ENCODE results near the gene CDKL1.
"Not testable (repeated sequence)": the region's sequence is repeated elsewhere in the genome, so short reads cannot be mapped to it uniquely, and the experiment has no call there.

CDKL1 gene

GRCh38 chr14:50357753-50358395 is 38.8 kb downstream of the CDKL1 start:
- in situ Hi-C loops (cut with MboI; ENCODE audit: low sequenced_read_pairs): no loop called here

DNA sequence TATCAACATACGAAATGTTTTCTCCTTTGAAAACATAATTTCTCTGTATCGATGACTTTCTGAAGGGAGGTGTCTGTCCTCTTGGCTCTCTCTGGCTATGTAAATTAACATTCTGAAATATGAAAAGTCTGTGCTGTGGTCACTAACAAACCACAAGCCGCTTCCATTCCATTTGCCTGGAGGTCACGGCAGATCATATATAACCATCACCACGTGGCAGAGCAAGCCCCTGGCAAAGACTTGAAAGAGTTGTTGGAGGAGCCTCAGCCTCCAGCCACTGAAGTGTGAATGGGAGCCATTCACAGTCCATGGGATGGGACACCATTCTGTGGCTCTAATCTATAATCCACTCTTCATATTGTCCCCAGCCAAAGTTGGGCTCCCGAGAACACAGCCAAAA is 39.6 kb downstream of the CDKL1 start:
- in situ Hi-C loops (cut with MboI; ENCODE audit: low sequenced_read_pairs): no loop called here

- in situ Hi-C loops (cut with MboI; ENCODE audit: low sequenced_read_pairs): not testable (repeated sequence)
Measured at GRCh38 chr14:50356283-50356682, 40.4 kb downstream of the CDKL1 start.

GRCh38 chr14:50355692-50356091 is 41.0 kb downstream of the CDKL1 start:
- in situ Hi-C loops (cut with MboI; ENCODE audit: low sequenced_read_pairs): no loop called here

DNA sequence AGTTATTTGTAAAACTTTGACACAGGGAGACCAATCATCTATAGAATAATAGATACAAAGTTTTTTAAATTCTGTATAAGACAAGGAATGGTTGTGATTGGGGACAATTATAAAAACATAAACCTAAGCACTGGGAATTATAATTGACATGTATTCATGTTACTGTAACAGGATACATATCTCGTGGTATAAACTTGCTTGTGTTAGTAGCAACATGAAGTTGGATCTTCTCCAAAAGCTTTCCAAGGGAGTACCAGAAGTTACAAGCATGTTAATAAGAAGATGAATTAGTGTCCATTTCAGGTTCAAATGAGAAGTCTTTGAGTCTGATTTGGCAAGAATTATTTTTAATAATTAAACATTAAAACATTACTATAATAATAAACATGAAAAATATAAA is 42.2 kb downstream of the CDKL1 start:
- in situ Hi-C loops (cut with MboI; ENCODE audit: low sequenced_read_pairs): no loop called here

DNA sequence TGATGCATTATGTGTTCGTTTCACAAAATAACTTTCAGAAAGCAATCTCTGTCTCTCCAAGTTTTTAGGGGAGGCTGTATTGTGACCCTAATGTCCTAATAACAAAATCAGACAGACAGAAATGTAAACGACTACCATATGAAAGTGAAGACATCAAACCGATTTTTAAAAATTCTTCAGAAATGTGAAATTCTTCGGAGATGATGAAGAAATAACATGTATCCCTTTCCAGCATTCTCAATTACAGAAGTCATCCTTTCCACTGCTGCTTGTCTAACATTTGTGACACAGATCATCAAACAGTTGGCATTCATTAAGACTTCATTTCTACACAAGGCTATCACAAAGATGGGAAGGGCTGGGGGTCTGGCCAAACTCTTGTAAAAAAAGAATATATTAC is 43.6 kb downstream of the CDKL1 start:
- in situ Hi-C loops (cut with MboI; ENCODE audit: low sequenced_read_pairs): no loop called here

DNA sequence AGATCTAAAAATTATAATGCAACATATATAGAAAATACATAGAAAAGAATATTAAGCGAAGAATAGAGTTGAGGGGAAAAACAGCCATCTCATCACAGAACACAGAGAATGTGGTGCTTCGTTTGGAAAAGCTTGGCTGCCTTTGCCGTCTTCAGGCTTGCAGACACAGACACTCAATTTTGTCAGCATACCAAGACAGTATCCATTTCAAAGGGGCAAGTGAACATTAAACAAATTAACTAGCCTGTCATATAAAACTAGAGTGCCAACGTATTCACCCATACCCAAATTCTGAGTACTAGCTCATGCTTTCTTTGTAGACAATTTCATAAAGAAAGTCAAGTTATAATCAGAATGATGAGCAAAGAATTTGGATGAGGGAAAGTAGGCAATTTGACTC is 44.1 kb downstream of the CDKL1 start:
- in situ Hi-C loops (cut with MboI; ENCODE audit: low sequenced_read_pairs): no loop called here

DNA sequence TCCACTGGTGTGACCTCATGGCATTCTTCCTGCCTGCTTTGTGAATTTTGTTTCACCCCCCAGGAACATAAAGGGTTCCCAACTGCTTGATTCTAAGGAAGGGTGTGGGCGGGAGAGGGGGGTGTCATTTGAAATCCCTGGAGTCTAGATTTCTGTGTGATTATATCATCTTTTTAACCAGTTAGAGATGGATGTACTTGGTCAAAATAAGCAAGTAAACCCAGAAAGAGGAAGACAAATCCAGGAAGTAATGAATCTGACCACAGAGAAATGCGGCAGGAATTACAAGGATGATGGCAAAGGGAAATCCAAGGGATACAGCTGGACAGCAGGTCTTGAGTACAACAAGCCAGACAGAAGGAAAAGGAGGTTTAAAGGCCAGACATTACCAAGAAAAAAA is 45.7 kb downstream of the CDKL1 start:
- in situ Hi-C loops (cut with MboI; ENCODE audit: low sequenced_read_pairs): no loop called here

DNA sequence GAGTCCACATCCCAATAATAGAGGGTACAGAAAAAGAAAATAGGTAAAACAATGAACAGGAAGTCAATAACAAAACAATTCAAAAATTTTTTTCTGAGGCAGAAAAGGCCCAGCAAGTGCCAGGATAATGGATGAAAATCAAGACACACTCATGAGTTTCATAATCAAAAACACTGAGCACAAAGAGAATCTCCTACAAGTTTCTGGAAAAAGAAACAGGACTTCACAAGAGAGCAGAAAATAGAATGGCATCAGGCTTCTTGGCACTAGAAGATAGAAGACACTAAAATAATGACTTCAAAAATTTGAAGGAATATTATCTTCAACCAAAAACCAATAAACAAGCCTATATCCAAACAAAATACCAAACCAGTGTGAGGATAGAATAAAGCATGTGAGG is 47.7 kb downstream of the CDKL1 start:
- in situ Hi-C loops (cut with MboI; ENCODE audit: low sequenced_read_pairs): no loop called here

GRCh38 chr14:50347521-50347920 is 49.2 kb downstream of the CDKL1 start:
- in situ Hi-C loops (cut with MboI; ENCODE audit: low sequenced_read_pairs): no loop called here

DNA sequence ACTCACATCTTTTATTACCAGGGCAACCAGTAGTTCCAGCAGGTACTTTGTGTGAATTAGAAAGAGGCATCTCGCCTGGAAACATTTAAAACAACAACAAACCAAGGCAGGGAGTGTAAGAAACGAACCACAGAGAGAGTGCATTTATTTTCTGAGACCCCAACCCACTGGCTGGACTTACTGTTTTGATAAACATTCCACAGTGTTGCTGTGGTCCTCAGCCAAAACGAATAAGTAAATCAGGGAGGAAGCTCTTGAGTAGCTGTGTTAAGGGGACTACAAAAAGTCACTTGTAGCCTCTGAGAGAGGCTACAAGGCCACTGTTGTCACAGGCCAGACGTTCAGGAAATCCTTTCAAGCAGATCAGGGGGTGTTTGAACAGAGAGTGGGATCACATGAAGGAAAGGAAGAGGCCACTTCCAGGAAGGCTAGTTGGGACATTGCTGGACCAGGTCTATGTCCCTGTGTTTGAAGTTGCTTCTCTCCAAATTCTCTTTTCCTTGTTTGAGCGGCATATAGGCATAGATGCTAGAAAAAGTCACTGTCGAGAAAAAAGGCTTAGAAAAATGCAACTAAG is 50.7 kb downstream of the CDKL1 start:
- in situ Hi-C loops (cut with MboI; ENCODE audit: low sequenced_read_pairs): no loop called here

DNA sequence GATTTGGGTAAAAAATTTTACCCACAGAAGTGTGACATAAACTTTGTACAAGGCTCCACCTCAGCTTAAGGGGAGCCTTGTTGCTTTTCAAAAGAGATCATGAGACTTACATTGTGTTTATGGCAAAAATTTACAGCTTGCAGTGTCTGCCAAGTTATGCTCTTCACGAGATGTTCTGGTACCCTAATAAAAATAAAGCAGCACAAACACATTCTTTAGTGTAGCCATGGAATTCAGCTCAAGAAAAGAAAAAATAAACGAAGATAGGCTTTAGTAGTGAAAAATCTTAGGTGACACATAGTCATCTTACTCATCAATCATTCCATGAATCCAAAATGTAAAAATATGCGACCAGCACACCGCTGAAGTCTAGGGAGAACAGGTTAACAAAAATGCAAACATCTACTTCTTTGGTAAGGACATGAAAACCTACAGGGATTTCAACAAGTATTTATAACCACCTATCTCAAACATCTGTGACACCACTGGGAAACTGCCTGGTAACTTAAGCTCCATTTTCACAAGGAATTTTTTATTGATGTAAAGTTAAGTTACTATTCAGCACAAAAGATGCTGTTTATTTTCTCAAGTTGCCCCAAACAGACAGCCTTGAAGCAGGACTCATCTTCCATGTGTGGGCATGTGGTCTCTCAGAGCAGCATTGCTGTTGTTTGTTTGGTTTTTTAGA is 51.7 kb downstream of the CDKL1 start:
- in situ Hi-C loops (cut with MboI; ENCODE audit: low sequenced_read_pairs): no loop called here

GRCh38 chr14:50344116-50344775 is 52.4 kb downstream of the CDKL1 start:
- in situ Hi-C loops (cut with MboI; ENCODE audit: low sequenced_read_pairs): no loop called here

DNA sequence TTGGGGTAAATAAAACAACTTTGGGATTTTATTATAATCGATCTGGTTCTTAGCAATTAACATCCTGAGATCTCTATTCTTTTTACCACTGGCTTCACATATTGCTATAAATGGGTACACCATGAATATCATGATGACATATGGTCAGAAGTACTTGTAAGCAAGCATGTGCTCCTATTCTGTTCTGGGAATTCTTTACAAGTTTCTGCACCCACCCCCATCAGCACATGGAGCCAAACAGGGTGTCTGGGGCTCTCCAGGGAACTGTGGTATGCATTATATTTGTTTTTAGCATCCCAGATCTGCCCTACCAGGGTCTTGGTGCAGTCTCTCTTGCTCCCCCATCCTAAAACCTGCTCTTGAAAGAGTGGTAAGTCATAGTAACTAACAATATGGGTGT is 53.2 kb downstream of the CDKL1 start:
- in situ Hi-C loops (cut with MboI; ENCODE audit: low sequenced_read_pairs): no loop called here

DNA sequence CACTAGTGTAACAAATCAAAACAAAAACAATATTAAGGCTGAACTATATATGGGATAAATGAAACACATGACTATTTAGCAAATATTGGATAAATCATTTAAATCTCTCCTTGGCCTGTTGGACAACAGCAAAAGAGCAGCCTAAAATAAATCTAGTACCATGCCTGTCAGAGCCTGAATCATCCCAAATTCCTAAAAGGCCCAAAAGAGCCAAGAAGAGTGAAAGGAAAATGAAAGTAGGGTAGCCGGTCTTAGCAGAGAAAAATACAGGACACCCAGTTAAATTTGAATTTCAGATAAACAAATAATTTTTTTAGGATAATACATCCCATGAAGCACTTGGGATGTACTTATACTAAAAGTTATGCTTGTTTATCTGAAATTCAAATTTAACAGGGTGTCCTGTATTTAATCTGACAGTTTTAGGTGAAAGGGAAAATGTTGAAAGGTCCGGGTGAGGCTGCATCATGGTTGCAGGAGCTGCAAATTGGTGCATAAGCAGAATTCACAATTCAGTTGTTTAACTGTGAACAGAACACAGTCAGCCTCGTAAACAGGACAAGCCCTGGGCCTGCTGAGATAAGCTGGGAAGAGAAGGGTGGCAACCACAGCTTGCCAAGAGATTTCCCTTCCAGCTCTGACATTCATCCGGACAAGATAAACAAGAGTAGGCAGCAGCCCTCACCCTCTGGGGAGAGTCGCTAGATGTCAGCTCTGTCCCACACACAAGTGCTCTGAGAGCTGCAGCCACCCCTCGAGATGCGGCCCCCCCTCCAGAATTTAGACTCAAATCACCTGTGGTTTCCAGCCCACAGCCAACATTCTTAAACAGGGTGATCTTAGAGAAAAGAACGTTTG is 54.2 kb downstream of the CDKL1 start:
- in situ Hi-C loops (cut with MboI; ENCODE audit: low sequenced_read_pairs): no loop called here

GRCh38 chr14:50340963-50341362 is 55.7 kb downstream of the CDKL1 start:
- in situ Hi-C loops (cut with MboI; ENCODE audit: low sequenced_read_pairs): no loop called here

DNA sequence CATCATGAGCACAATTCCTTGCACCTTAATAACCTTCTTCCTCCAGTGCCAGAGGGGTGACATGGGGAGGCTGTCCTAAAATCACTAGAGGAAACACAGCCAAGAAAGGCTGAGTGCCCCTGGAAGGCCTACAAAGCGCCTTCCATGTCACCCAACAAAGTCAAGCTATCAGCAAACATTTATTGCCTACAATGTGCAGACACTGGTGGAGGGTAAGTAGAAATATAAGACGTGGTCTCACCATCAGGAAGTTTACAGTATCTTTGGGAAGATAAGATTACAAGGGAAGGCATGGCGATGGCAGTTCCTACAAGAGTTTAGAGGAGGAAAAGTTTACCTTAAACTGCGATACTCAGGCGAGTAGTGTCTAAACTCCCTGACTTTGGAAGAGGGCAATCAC is 56.6 kb downstream of the CDKL1 start:
- in situ Hi-C loops (cut with MboI; ENCODE audit: low sequenced_read_pairs): no loop called here

DNA sequence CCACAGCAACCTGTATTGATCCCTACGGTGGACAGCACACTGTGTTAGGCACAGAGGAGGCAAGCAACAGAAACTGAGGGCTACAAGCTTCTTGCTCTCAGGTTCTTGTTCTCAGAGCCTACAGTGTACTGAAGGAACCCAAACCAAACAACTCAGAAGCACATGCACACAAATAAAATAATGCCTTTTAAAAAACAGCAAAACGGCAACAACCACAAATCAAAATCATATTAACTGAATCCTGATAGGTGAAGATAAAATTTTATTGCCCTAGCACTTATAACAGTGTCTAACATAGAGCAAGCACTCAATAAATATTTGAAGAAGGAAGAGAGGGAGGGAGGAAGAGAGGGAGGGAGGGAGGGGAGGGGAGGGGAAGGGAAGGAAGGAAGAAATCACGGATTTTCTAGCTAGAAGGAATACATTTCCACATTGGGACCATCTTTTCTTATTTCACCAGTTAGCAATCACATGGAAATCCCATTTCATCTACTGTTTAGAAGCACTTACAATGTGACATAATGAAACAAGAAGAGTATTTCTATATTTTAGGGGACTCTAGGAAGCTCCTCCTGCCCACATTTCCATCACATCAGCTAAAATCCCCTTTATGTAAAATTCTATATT is 57.4 kb downstream of the CDKL1 start:
- in situ Hi-C loops (cut with MboI; ENCODE audit: low sequenced_read_pairs): no loop called here

DNA sequence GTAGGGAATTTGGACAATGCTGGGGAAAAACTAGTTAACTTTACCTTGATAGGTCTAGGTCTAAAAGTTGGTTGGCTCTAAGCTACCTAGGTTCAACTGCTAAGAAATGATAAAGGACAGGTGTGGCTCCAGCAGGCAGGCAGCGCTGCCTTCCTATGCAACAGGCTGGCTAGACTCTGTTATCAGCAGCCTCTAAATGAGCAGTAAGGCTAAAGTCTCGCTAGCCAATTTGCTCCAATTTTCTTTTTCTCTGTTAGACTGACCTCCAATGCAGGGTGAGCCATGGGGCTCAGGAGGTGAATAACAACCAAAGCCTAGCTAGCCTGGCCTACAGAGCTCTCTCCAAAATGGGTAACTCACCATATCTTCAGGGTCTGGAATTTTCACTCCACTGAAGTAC is 58.1 kb downstream of the CDKL1 start:
- in situ Hi-C loops (cut with MboI; ENCODE audit: low sequenced_read_pairs): no loop called here

- in situ Hi-C loops (cut with MboI; ENCODE audit: low sequenced_read_pairs): no loop called here
Measured at GRCh38 chr14:50335989-50336824, 60.5 kb downstream of the CDKL1 start.
